Stimulated activated CD4-positive, alpha-beta T cell treated with anti-CD3 and anti-CD28 coated beads, Interleukin-12 subunit alpha, Interleukin-12 subunit beta, amount 100 ng/mL, for 48 hours (primary cell): ENCODE data around the gene PDZD8.
"Not testable (repeated sequence)": the region's sequence is repeated elsewhere in the genome, so short reads cannot be mapped to it uniquely, and the experiment has no call there.

Source experiments
- DNase-seq, 3 donors: peaks; one replicate each; pipeline ENCODE4 v3.0.0-alpha.2; 2020; ENCODE audit warnings: low read depth in 2 of 3, low spot score in 1 of 3

The PDZD8 gene

DNA sequence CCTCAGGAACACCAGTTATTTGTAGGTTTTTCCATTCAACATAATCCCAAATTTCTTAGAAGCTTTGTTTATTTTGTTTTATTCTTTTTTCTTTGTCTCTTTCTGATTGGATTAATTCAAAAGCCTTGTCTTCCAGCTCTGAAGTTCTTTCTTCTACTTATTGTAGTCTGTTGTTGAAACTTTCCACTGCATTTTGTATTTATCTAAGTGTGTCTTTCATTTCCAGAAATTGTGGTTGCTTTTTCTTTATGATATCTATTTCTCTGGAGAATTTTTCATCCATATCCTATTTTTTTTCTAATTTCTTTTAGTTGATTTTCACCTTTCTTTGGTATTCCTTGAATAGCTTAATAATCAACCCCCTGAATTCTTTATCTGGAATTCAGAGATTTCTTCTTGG, 75.8 kb downstream of the PDZD8 start:
- DNase-seq = no peak

DNA sequence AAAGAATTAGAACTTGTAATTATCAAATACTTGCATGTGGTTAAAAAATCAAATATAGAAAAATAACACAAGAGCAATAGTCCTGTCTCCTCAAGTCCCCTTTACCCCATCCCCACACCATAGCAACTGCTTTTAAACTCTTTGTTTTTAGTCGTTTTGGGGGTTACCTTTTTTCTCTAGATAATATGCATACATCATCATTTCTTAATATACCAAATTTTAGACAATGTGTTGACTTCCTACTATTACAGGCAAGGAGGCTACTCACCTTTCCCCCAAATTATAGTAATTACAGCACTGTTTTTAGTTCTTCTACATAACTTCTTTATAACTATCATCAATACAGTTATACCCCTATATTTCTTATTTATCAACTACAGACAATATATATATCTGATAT, 77.0 kb downstream of the PDZD8 start:
- DNase-seq = no peak

DNA sequence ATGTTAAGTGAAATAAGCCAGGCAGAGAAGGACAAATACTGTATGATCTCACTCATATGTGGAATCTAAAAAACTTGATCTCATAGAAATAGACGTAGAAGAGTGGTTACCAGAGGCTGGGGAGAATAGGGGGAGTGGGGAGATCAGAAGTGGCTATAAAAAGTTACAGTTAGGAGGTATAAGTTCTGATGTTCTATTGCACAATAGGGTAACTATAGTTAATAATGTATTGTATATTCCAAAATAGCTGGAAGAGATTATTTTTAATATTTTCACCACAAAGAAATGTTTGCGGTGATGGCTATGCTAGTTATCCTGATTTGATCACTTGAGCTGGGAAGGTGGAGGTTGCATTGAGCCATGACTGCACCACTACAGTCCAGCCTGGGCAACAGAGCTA, 80.5 kb downstream of the PDZD8 start:
- DNase-seq = no peak

DNA sequence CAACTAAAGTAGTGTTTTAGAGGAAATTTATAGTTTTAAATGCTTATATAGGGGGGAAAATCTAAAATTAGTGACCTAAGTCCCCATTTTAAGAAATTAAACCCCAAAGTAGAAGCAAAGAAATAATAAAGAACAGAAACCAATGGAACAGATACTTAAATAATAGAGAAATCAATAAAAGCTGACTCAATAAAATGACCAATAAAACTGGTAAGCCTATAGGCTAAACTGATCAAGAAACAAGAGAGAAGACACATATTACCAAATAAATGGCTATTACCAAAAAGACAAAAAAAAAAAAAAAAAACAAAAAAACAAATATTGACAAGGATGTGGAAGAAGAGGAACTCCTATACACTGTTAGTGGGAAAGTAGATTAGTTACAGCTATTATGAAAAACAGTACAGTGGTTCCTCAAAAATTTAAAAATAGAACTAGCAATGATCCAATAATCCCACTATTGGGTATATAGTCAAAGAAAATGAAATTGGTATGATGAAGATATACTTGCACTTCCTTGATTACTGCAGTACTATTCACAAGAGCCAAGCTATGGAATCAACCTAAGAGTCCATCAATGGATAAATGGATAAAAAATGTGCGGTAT, 81.1 kb downstream of the PDZD8 start:
- no peak for DNase-seq

DNA sequence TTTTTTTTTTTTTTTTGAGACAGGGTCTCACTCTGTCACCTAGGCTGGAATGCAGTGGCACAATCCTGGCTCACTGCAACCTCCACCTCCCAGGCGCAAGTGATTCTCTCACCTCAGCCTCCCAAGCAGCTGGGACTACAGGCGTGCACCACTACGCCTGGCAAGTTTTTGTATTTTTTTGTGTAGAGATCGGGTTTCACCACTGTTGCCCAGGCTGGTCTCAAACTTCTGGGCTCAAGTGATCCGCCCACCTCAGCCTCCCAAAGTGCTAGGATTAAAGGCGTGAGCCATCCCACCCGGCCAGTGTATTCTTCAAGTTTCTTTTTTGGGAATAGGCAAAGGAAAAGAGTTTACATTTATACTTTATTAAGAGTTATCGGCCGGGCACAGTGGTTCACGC, 84.4 kb downstream of the PDZD8 start:
- DNase-seq = not testable (repeated sequence)

DNA sequence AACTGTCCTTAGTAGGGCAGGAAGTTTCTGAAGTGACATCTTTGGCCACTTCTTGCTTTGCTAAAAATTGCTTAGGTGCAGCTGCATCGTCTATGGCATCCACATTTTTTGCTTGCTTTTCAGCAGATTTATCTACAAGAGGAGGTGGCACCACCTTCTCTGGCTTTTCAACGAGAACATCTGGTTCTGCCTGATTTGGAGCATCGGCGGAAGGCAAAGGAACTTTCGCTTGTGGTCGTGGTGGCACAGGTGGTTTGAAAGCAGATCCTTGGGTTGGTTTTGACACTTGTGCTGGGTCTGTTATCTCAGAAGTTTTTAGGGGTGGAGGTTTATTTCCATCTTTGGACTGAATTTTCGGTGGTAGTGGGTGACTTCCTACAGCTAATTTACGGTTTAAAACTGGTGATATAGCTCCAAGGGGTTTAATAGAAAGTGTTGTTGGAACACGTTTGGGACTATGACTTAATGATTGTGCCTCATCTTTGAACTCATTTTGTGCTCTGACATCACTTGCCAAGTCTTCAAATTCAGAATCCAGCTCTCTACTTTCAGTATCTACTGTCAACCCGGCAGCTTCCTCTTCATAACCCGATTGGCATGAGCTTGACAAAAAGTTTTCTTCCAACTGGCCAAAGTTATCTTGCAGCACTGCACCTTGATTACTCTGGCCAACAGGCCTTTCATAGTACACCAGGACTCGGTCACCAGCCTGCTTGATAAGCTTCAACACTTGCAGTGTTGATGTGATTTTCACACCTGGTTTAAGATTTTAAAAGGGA, 90.3 kb downstream of the PDZD8 start:
- DNase-seq = no peak

DNA sequence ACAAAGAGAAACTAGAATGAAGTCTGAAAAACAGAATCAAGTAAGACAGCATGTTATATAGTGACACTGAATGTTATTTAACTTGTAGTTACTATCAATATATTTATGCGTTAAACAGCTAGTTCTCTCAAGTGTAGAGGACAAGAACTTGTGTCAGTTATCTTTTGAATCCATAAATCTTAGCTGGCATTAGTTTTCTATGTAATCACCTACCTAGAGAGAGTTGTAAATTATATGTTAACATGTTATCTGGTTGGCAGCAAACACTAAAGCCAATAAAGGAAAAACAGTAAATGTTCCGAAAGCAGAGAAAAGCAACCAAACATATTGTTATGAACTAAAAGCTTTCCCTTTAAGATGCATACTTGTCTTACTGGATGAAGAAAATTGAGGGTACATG, 97.6 kb downstream of the PDZD8 start:
- DNase-seq = no peak

DNA sequence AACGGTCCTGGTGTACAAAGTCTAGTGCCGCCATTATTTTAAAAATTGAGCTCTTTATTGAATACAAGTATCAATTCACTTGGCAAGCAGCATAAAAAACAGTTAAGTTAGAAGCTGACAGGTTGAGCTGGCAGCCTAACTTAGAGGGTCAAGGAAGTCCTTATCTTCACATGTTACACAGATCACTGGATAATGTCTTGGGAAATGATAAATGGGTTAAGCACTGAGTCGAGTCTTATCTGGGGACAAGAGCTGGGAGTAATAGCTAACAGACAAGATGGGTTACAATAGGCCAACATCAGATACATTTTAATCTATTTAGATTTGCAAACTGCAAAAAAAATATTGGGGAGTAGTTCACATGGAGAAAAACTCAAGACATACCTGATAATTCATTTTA, 100.1 kb downstream of the PDZD8 start:
- DNase-seq = no peak

DNA sequence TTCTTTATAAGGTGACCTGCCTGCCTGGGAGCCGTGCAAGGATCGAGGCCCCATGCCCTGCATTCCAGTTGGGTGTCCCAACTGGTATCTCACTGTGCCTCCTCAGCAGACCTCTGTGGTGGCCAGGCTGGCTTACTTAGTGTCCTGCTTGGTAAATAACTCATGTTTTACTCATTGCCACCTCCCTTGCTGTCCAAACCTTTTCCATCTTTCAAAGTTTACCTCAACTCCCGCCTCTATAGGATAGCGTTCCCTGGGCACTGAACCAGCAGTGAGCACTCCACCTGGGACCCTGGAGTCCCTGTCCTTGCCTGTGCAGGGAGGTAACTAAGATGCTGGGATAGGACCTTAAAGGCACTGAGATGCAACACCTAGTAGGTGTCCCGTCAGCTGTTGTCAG, 100.7 kb downstream of the PDZD8 start:
- no peak for DNase-seq

DNA sequence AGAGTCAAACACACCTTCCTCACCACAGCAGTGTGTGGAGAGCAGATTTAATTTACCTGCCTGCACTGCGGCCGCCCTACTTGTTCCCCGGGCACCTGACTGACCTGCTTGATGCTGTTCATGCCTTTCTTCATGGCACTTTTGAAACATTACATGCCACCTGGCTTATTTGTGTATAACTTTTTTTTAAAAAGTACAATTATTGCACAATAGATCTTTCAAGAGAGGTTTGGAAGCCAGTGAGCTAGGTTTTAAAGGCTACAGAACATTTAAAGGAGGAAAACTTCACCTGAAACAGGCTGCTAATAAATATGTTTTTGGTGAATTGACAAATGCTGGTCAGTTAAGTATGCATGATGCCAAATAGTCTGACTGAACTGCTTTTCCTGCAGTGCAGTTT, 101.3 kb downstream of the PDZD8 start:
- DNase-seq = no peak

DNA sequence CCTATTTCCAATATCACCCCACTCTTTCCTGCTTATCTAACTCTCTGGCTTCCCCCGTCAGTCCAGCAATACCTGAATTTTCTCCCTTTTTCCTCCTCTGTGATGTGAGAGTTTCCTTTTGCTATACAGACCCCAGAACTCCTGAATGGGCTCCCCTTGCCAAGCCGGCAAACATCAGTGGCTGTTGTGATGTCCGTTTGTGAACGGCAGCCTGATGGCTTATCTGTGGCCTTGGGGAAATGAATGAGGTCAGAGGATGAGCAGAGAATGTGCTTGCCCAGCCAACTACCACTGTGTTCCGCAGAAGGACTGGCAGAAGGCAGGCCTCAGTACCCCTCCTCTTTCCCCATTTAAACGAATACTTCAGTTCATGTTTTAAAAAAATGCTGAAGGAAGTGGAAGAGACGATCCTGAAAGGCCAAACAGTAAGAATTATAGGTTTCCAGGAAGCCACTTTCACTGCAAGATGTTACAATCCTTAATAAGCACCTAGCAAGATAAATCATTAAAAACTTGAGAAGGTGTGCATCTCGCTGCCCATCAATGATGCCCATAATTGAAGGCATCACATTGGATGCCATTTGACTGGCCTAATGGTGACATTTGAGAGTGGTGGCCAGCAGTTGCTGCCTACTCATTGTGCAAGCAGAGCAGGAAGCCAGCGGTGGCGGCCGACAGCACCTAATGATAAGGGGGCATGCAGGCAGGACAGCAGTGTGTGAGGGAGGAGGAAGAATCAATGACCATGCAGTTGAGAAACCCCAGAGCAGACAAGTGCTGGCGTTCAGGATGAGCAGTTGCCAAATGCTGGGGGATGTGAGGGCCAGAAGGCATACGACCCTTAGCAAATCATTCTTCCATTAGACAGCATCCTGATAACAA, 102.8 kb downstream of the PDZD8 start:
- DNase-seq = no peak

DNA sequence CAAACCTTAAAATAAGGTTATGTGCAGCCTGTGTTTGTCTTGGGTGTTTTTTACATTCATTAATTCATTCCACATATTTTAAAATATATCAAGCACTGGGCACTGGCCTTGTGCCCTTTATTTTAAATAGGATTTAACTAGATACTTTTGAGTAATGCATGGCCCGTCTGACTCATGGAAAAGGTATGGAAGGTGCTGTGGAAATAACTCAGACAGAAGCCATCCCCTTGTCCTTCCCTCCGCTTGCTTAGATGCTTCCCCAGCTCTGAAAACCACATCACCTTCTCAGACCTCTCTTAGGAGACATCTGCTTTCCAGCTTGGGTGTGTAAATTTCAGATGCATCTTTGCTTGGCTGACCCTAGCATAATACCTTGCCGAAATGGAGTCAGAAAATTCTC, 103.8 kb downstream of the PDZD8 start:
- DNase-seq = no peak

DNA sequence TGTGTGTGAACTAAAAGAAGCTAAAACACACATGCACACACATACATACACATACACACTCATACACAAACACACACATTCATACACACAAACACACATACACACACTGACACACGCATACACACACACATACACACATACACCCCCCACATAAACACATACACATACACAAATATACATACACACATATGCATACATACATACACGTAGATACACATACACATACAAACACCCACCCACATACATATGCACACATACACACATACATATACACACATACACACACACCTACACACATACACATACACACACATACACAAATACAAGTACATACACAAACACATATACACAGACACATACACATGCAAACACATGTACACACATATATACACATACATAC, 106.3 kb downstream of the PDZD8 start:
- no peak for DNase-seq

DNA sequence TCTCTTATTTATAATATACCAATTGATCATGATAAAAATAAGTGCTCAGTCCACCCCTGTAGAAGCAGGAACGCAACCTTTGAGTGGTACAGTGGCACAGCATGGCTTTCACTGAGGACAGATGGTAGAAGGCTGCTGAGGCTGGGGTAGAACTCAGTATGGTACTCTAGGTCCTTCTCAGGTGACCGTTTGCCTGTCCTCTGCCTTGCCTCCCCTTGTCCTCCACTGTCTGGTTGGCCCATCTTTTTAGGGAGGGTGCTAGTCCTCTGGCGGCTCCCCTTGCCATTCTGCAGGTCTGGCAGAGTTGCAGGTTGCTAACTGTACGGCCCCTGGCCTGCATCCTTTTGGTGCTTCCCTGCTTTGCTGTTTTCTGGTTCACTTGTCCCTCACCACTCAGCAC, 107.0 kb downstream of the PDZD8 start:
- DNase-seq = no peak

DNA sequence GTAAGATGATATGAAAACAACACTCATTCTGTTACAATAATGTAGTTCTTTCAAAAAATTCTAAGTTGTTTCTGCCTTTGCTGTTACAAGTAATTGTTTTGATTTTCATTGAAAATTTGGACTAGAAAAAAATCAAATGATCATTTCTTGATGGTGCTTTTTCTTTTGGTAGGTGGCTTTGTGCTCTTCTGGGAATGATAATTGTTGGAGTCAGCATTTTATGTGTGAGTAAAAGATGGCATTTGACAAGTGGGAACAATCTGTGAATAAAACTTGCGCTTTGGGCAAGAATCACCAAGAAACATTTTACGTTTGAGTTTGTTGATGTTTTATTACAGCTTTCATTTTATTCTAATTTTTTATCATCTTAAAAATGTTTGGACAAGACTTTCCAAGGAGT, 108.4 kb downstream of the PDZD8 start:
- DNase-seq = no peak

DNA sequence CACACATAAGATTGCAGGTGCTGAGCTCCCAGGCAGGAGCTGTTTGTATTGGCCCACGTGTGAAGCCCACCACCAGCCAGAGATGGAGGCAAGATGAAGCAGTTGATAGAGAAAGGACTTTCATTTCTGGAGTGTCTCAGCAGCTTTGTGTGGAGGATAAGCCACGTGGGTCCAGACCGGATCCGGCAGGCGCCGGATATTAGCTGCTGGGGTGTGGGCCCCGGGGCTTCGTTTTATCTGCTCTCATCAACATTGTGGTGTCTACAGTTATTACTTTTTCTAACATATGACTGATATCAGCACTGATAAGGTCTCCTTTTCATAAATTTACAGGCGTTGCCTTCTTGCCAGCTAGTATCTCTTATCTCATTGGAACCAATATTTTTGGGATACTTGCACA, 108.8 kb downstream of the PDZD8 start:
- no peak for DNase-seq

DNA sequence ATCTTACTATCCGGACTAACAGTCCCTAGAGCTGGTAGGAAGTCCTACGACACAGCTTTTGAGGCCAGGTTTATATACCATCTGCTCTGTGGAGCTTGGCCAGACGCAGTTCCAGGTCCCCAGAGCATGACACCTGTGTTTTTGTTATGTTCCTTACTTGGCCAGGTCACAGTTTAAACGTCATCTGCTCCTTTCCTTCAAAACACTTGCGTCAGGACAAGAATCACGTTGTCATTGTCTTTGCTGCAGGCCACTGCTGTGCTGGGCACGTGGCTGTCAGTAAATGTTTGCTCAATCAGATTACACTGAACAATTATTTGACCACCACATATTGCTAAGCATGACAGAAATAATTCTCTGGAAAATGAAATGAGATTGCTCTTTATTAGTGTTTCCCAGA, 110.5 kb downstream of the PDZD8 start:
- DNase-seq = no peak

DNA sequence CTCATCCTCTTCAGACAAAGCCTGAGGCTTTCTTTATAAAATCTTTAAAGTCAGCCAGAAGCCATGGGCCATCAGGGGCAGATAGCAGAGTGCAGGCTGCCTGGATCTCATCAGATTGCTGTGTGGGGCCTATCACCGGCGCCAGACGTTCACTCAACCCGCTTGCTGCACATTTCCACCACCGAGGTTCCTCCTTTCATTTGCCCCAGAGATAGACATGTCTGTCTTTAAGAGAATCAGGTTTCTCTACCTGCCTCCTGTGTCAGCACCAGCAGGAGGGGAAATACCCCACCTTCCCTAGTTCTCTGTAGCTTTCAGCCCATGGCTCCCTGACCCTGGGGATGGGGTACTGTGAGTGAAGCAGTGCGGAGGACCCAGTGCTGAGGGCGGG, 112.3 kb downstream of the PDZD8 start:
- DNase-seq = no peak

DNA sequence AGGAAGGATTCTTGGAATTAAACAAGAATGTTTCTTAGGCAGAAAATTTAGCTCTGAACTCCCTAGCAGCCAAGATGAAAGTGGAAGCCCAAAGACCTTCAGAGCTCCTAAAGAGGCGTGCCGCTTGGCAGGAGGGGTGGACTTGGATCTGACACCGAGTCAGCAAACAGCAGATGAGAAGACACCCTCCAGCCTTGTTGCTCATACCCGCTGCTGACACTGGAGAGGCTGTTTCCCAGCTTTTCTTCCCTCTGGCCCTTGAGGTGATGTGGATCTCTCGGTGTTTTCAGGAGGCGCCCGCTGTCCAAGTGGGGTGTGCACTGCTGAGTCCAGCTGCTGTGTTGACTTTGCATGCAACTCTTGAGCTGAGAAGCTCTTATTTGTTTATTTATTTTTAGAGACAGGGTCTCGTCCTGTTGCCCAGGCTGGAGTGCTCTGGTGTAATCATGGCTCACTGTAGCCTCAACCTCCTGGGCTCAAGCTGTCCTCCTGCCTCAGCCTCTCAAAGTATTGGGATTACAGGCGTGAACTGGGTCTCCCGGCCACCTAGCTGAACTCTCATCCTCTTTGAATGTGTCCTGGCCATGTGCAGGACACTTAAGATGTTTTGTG, 112.8 kb downstream of the PDZD8 start:
- DNase-seq = no peak

DNA sequence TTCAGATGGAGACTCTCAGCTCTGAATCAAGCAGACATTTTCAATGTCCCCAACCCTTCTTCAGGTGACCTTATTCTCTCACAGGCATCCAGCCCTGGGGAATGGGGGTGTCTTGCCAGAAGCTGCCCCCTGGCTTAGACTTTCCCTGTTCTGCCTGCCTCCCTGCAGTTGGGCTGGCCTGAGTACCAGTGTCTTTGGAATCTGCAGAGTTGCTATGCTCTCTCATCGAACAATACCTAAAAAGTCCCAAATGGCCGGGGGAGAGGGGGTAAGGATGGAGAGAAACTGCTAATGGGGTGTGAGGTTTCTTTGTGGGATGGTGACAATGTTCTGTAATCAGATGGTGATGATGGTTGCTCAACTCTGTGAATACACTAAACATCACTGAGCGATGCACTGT, 113.7 kb downstream of the PDZD8 start:
- no peak for DNase-seq

DNA sequence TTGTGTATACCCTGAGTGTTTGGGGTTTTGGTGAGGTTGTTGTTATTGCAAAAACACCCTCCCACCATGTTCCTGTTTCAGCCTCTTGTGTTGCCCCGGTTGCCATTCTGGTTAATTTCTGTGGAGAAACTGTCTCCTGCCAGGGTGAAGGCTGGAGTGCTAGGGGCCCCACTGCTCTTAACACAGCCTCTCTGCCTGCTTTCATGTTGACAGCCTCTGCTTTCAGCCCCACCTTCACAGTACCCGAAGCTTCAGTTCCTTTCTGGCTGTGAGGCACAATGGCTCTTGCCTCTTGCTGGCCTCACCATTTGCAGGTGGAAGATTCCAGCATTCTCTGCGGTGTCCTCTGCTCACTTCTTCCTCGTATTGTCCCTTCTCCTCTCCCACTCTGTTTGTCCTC, 115.2 kb downstream of the PDZD8 start:
- no peak for DNase-seq

DNA sequence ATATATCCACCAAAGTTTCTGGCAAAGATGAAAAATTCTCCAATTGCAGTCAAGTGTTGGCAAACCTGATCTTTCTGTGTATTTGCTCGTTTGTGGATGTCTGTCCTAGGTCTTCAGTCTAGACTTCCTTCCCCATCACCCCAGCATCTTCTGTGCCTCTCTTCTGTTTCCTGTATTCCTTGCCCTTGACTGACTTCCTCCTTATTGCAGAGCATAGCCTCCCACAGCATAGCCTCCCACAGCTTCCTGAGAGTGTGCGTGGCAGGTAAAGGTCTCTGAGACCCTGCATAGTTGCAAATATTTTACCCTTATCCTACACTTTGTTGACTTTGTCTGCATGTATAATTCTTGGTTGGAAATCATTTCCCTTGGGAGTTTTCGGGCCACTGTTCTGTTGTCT, 116.0 kb downstream of the PDZD8 start:
- no peak for DNase-seq
